Amygdala (tissue), 56 donors: ENCODE results near the gene CFAP107.
"Not testable (repeated sequence)": the region's sequence is repeated elsewhere in the genome, so short reads cannot be mapped to it uniquely, and the experiment has no call there.

ENCODE experiments used
- DNase-seq, 56 donors: peaks; one replicate each; lab custom pipeline; 2025; lab: John Stamatoyannopoulos, UW

The CFAP107 gene

GRCh38 chr1:12745992-12746323 is at the start of gene CFAP107:
CFAP107 (plus strand) TSS chr1:12746200; CDS start chr1:12746431, 231 bp downstream.
- no peak for DNase-seq

- DNase-seq, result no peak
These were observed 49.3 kb upstream of the CFAP107 start for GRCh38 chr1:12696658-12697057.

- DNase-seq, result no peak
These were observed 48.6 kb upstream of the CFAP107 start for GRCh38 chr1:12697397-12697796.

GRCh38 chr1:12703821-12704451 is 42.1 kb upstream of the CFAP107 start:
- no peak for DNase-seq

GRCh38 chr1:12706061-12706460 is 39.9 kb upstream of the CFAP107 start:
- no peak for DNase-seq

GRCh38 chr1:12708396-12709090 is 37.5 kb upstream of the CFAP107 start:
- DNase-seq, result no peak

- no peak for DNase-seq
These were observed 36.9 kb upstream of the CFAP107 start for GRCh38 chr1:12709091-12709491.

- no peak for DNase-seq
These were observed 36.3 kb upstream of the CFAP107 start for GRCh38 chr1:12709696-12710095.

GRCh38 chr1:12711536-12711935 is 34.5 kb upstream of the CFAP107 start:
- DNase-seq, result no peak

GRCh38 chr1:12712076-12712475 is 33.9 kb upstream of the CFAP107 start:
- DNase-seq, result no peak

- no peak for DNase-seq
These were observed 33.1 kb upstream of the CFAP107 start for GRCh38 chr1:12712929-12713328.

- not testable (repeated sequence) for DNase-seq
These were observed 32.3 kb upstream of the CFAP107 start for GRCh38 chr1:12713651-12714050.

GRCh38 chr1:12714710-12715475 is 31.1 kb upstream of the CFAP107 start:
- no peak for DNase-seq

GRCh38 chr1:12715896-12716437 is 30.0 kb upstream of the CFAP107 start, which contains the start of gene AADACL3:
AADACL3 (plus strand) TSS chr1:12716110; CDS start chr1:12716177, 67 bp downstream.
- DNase-seq, result no peak

- DNase-seq, result no peak
These were observed 28.6 kb upstream of the CFAP107 start for GRCh38 chr1:12717301-12717838.

GRCh38 chr1:12722626-12723025 is 23.4 kb upstream of the CFAP107 start:
- DNase-seq, result no peak

GRCh38 chr1:12728391-12728790 is 17.6 kb upstream of the CFAP107 start:
- DNase-seq, result peak in 1 of 56 donors; percentile 11

GRCh38 chr1:12730156-12730555 is 15.8 kb upstream of the CFAP107 start:
- DNase-seq, result no peak

GRCh38 chr1:12731084-12731483 is 14.9 kb upstream of the CFAP107 start:
- not testable (repeated sequence) for DNase-seq

- DNase-seq, result no peak
These were observed 11.3 kb upstream of the CFAP107 start for GRCh38 chr1:12734651-12735050.

- DNase-seq, result no peak
These were observed 7.1 kb upstream of the CFAP107 start for GRCh38 chr1:12738934-12739333.
